Stimulated activated naive CD8-positive, alpha-beta T cell treated with anti-CD3 and anti-CD28 coated beads, Interleukin-15, amount 100 ng/mL, for 72 hours (primary cell): ENCODE data around the gene NIPAL3.
"Not testable (repeated sequence)": the region's sequence is repeated elsewhere in the genome, so short reads cannot be mapped to it uniquely, and the experiment has no call there.

Experiments used
- ATAC-seq: fragments of 150-1000 bp; cut with Tn5 transposase; 2 replicates; pipeline ENCODE4 v1.10.0; 2021; ENCODE audit warnings: mild to moderate bottlenecking, moderate library complexity
- DNase-seq, 2 donors: peaks; one replicate each; pipeline ENCODE4 v3.0.0; 2021 to 2022
- H3K27ac Mint-ChIP-seq, 2 donors: one replicate each; pipeline ENCODE4 v1.8.0; 2022; ENCODE audit warnings: mild to moderate bottlenecking in 2 of 2, mixed read lengths in 2 of 2, moderate library complexity in 2 of 2
- H3K27me3 Mint-ChIP-seq: one replicate; pipeline ENCODE4 v1.8.0; 2022; ENCODE audit warnings: mixed read lengths
- H3K4me1 Mint-ChIP-seq: one replicate; pipeline ENCODE4 v1.8.0; 2022; ENCODE audit warnings: mild to moderate bottlenecking, mixed read lengths
- H3K4me3 Mint-ChIP-seq, 2 donors: one replicate each; pipeline ENCODE4 v1.8.0; 2022; ENCODE audit warnings: mild to moderate bottlenecking in 2 of 2, mixed read lengths in 2 of 2, moderate library complexity in 1 of 2
- H3K9me3 Mint-ChIP-seq, 2 donors: one replicate each; pipeline ENCODE4 v1.8.0; 2022; ENCODE audit warnings: mixed read lengths in 2 of 2

The NIPAL3 gene

DNA sequence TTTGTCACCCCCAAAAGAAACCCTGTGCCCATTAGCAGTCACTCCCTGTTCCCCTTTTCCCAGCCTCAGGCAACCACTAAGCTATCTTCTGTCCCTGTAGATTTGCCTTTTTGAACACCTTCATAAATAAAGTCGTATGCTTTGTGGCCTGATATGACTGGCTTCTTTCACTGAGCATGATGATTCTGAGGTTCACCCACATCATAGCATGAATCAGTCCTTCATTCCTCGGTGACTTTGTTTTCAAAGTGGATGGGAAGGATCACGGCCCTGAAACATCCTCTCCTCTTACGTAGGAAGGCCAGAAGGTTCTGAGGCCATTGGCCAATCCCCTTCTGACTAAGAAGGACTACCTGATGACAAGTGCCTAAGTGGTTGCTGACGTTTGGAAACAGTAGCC is 39.1 kb downstream of the NIPAL3 start:
- ATAC-seq (no peak), DNase-seq (no peak)
- H3K27me3 Mint-ChIP-seq: no peaks in the 10 kb centered on the region
- H3K4me1 Mint-ChIP-seq: peaks cover 4% of the 10 kb centered on the region
- H3K27ac Mint-ChIP-seq: no peak overlapping the region
- no peaks in the 10 kb centered on the region for H3K9me3 Mint-ChIP-seq
- H3K4me3 Mint-ChIP-seq: no peak overlapping the region

DNA sequence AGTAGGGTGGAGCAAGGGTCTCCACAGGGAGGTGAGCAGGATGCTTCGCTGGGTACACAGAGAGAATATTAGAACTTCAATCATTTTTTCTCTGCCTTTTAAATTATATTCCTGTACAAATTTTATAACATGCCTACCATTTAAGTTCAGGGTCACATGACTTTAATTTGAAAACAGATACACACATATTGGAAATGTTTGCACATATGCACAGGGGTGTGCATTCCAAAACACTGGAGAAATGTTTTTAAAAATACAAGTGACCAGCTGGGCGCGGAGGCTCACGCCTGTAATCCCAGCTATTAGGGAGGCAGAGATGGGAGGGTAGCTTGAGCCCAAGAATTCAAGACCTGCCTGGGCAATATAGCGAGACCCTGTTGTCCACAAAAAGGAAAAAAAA is 39.7 kb downstream of the NIPAL3 start:
- peaks cover 0 to 3% of the 10 kb centered on the region in 2 donors for H3K9me3 Mint-ChIP-seq
- ATAC-seq: no peak
- no peak for DNase-seq
- H3K4me3 Mint-ChIP-seq: no peak overlapping the region
- peaks cover 5% of the 10 kb centered on the region for H3K4me1 Mint-ChIP-seq
- no peaks in the 10 kb centered on the region for H3K27me3 Mint-ChIP-seq
- no peak overlapping the region for H3K27ac Mint-ChIP-seq

DNA sequence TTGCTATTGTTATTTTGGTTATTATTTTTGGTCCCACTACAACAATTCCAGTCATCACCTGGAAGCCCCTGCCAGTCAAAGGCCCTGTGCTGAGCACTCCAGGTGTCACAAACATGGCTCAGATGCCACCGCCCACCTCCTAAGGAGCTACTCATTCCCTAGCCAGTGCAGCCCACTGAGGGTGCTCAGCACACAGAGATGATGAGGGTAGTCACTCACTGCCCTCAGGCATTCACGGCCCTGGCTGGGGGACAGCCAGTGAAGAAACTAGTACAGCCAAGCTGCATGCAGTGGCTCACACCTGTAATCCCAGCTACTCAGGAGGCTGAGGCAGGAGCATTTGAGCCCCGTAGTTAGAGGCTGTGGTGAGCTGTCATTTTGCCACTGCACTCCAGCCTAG is 42.3 kb downstream of the NIPAL3 start:
- ATAC-seq (no peak), DNase-seq (no peak)
- Mint-ChIP-seq H3K9me3 (peaks cover 8 to 17% of the 10 kb centered on the region in 2 donors), H3K4me3 (no peak overlapping the region), H3K27ac (no peak overlapping the region), H3K4me1 (peaks cover 6% of the 10 kb centered on the region), H3K27me3 (no peaks in the 10 kb centered on the region)

DNA sequence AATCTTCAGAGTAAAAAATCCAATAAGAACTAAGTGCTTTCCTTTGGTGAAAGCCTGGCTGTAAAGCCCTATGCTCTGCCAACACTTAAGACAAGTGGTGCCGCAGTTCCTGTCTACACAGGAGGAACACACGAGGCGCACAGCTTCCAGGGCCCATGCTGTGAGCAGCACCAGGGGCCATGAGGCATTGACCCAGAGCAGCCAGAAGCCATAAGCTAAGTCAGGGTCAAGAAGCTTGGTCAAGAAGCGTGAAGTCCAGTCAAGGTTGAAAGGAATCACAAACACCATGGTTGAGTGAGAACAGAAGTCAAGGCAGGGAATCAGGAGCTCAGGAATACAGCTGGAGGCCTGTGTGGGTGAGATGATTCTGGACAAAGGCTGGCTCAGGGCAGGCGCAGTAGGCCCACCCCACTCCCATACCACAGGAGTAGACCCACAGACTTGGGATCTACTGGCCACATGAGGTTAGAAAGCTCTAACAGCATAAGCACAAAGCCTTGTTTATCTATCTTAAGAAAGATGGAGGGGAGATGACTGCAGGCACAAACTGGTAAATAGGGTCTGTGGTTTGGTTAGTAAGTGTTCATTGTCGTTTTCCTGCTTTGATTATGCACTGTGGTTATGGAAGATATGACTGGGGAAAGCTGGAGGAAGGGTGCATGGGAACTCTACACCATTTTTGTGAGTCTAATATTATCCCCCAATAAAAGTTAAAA is 44.1 kb downstream of the NIPAL3 start:
- Mint-ChIP-seq H3K4me3 (no peak overlapping the region), H3K27ac (peak overlapping the region in 1 of 2 donors; percentile 29), H3K9me3 (peaks cover 8 to 17% of the 10 kb centered on the region in 2 donors), H3K27me3 (no peaks in the 10 kb centered on the region), H3K4me1 (peaks cover 22% of the 10 kb centered on the region)
- ATAC-seq: no peak
- no peak for DNase-seq

DNA sequence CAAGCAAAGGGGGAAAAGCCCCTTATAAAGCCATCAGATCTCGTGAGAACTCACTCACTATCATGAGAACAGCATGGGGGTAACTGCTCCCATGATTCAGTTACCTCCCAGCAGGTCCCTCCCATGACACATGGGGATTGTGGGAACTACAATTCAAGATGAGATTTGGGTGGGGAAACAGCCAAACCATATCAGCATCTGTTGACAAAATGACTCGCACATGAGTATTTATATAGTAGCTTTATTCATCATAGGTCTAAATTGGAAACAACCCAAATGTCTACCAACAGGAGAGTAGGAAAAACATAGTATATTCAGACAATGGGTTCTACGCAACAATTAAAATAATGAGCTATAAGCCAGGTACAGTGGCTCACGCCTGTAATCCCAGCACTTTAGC is 46.5 kb downstream of the NIPAL3 start:
- Mint-ChIP-seq H3K4me1 (peaks cover 27% of the 10 kb centered on the region), H3K9me3 (peaks cover 8 to 17% of the 10 kb centered on the region in 2 donors)
- not testable (repeated sequence) for ATAC-seq, H3K4me3 Mint-ChIP-seq, H3K27me3 Mint-ChIP-seq, DNase-seq, H3K27ac Mint-ChIP-seq

DNA sequence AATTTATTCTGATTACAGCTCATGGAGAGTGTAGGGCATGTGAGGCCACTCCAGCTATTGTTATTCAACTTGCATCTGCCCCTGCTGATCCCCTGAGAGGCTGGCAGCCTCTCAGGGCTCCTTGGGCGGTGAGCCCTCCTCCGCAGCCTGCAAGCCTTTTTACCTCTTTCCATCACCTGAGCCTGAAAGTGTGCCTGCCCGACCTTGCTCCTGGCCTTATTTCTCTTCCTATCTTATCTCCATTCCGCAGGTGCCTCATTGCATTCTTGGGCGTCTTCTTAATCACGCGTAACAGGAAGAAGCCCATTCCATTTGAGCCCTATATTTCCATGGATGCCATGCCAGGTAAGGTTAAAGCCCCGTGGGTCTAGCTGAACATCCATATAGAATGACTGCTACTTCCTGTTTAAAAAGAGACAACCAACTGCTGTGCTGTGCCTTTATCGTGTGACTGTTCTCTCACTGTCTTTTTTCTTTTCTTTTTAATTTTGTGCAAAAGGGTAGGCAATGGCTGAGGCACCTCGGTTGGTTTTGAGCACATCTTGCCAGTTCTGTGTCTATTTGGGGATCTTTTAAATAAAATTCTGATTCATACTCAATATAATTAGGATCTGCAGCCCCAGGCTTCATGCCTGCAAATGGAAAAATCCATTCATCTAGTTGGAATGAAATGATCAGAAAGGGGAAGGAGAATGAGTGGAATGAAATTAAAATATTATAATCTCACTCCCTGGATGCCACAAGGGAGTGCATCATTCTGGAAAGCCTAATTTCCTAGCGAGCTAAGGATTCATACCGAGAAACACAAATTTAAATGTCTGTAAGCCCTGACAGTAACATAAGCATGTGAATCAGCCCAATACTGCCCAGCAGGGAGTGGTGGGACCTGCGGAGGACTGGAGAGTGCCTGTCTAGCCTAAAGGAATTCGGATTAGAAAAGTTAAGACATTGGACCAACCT is 48.5 kb downstream of the NIPAL3 start:
- Mint-ChIP-seq H3K27me3 (no peaks in the 10 kb centered on the region), H3K4me1 (peaks cover 35% of the 10 kb centered on the region), H3K27ac (peak overlapping the region; percentile 82 to 92), H3K9me3 (peaks cover 8 to 17% of the 10 kb centered on the region in 2 donors), H3K4me3 (no peak overlapping the region)
- ATAC-seq: no peak
- DNase-seq: no peak

DNA sequence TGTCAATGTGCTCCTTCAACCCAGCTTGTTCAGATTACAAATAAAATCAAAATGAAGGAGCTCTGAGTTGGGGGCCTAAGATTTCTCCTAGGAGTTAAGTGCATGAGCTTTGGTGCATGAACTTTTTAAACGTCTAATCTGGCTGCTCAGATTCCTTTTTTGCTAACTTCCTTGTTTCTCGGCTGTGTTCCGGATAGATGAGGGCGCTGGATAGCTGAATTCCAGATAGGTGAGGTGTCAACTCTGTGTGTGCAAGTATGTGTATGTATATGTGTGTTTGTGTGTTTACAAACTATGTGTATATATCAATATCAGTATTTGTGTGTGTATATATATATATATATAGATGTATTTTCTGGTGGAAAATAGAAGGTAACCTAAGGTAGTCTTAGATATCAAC is 49.5 kb downstream of the NIPAL3 start:
- H3K27ac Mint-ChIP-seq: peak overlapping the region in 1 of 2 donors; percentile 23
- ATAC-seq: no peak
- H3K4me3 Mint-ChIP-seq: no peak overlapping the region
- no peak for DNase-seq
- peaks cover 31% of the 10 kb centered on the region for H3K4me1 Mint-ChIP-seq
- no peaks in the 10 kb centered on the region for H3K27me3 Mint-ChIP-seq
- H3K9me3 Mint-ChIP-seq: peaks cover 8 to 15% of the 10 kb centered on the region in 2 donors

DNA sequence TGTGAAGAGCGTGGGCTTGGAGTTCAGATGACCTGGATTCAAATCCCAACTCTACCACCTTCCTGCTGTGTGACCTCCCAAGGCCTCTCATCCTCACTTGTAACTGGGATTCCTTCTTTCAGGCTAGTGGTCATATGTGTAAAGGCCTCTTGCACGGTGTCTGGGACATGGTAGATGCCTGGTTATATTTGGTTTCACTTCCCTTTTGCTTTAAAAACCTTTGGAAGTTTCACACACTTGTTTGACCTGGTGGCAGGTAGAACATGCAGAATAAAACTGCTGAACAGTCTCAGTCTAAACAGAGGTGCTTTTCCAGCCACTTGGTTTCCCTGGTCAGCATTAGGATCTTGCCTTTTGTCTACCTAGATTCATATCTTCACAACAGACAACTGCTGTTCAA is 50.0 kb downstream of the NIPAL3 start:
- Mint-ChIP-seq H3K9me3 (peaks cover 8 to 10% of the 10 kb centered on the region in 2 donors), H3K4me1 (peaks cover 31% of the 10 kb centered on the region), H3K27ac (peak overlapping the region in 1 of 2 donors; percentile 31), H3K4me3 (no peak overlapping the region), H3K27me3 (no peaks in the 10 kb centered on the region)
- no peak for DNase-seq
- no peak for ATAC-seq

DNA sequence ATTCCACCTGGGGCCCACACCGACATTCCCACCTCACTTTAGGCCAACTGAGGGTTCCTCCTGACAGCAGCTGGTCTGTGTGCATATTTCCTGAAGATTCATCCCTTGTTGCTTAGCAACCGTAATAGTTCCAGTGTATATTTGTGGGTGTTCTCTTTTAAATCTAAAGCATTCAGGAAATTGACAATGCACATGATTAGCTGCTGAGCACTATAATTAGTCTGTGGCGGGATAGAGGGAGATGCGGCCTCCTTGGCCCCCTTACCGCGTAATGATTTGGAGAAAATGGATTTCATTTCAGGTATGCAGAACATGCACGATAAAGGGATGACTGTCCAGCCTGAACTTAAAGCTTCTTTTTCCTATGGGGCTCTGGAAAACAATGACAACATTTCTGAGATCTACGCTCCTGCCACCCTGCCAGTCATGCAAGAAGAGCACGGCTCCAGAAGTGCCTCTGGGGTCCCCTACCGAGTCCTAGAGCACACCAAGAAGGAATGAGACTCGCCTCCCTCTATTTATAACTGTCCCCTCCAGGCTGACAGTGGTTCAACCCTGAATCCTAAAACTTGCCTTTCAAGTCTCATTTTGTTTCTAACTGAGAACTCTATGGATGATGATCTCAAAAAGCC is 53.2 kb downstream of the NIPAL3 start:
- Mint-ChIP-seq H3K4me3 (no peak overlapping the region), H3K4me1 (peaks cover 21% of the 10 kb centered on the region), H3K9me3 (no peaks in the 10 kb centered on the region), H3K27me3 (no peaks in the 10 kb centered on the region), H3K27ac (no peak overlapping the region)
- no peak for DNase-seq
- ATAC-seq: no peak

DNA sequence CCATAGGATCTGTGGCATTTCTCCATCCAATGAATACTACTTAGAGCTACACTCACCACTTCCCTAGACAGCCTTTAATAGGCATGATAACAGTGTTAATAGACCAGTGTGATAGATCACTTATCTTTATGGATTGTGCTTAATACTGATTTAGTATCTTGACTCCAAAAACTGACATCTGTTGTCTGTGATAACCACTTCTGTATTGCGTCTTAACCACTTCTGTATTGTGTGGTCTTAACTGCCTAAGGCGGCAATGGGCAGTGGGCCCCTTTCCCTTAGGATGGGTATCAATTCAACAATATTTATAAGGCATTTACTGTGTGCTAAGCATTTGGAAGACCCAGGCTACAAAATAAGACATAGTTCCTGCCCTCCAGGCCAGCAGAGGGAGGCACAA is 55.0 kb downstream of the NIPAL3 start:
- H3K4me1 Mint-ChIP-seq: peaks cover 10% of the 10 kb centered on the region
- ATAC-seq (no peak), DNase-seq (no peak)
- H3K4me3 Mint-ChIP-seq: no peak overlapping the region
- no peaks in the 10 kb centered on the region for H3K27me3 Mint-ChIP-seq
- no peaks in the 10 kb centered on the region for H3K9me3 Mint-ChIP-seq
- H3K27ac Mint-ChIP-seq: no peak overlapping the region

DNA sequence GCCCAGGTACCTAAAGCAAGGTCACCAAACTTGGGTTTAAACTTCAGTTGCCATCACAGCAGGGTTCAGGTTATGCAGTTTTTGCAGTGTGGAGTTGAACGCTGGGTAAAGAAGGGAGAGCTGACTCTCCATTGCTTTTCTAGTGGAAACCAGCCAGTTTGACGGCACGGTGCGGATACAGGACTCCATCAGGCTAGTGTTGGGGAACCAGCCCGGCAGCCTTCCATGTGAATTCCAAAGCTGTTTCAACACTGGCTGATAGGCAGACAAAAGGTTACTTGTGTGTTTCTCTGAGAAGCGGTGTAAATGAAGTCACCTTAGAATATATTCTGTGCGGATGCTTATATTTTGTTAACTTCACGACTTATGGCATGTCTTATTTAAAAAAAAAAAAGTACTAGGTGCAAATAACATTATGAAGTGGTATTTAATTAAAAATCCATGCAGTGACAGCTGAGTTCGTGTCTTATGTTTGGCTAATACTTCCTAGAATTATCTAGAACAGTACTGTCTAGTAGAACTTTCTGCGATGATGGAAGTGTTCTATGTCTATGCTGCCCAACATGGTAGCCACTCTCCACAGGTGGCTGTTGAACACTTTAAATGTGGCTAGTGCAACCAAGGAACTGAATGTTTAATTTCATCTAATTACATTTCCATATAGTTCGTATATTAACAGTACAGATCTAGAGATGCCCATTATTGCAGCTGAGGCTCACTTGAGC is 57.1 kb downstream of the NIPAL3 start:
- DNase-seq (no peak), ATAC-seq (no peak)
- Mint-ChIP-seq H3K9me3 (no peaks in the 10 kb centered on the region), H3K4me1 (peaks cover 25% of the 10 kb centered on the region), H3K27ac (peak overlapping the region in 1 of 2 donors; percentile 16), H3K4me3 (no peak overlapping the region), H3K27me3 (no peaks in the 10 kb centered on the region)

DNA sequence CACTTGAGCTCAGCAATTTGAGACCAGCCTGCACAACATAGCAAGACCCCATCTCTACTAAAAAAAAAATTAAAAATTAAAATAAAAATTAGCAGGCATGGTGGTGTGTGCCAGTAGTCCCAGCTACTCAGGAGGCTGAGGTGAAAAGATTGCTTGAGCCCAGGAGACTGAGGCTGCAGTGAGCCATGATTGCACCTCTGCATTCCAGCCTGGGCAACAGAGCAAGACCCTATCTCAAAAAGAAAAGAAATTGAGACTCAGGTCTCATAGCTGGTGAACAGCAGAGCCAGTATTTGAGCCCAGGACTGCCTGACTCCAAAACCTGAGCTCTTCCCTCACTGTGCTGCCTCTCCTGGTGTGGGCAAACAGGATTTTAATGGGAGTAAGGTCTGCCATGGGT is 58.6 kb downstream of the NIPAL3 start:
- no peaks in the 10 kb centered on the region for H3K9me3 Mint-ChIP-seq
- DNase-seq (no peak), ATAC-seq (no peak)
- no peak overlapping the region for H3K4me3 Mint-ChIP-seq
- no peak overlapping the region for H3K27ac Mint-ChIP-seq
- no peaks in the 10 kb centered on the region for H3K27me3 Mint-ChIP-seq
- peaks cover 25% of the 10 kb centered on the region for H3K4me1 Mint-ChIP-seq

DNA sequence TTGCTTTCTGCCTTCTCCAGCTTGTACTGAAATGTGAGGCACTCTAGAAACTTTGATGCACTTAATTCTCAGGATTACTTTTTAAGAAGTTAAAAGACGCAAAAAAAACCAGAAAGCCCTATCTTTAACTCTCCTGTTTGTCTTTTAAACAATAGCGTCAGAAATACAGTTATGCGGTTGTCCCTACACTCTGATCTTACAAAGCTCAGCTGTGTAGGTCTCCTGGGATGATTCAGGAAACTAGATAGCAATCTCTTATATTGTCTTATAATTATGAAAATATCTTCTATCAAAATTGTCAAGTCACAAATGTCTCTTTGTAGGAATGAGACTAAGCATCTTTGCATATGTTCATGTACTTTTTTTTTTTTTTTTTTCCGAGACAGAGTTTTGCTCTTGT is 60.1 kb downstream of the NIPAL3 start:
- DNase-seq (no peak), ATAC-seq (no peak)
- no peak overlapping the region for H3K4me3 Mint-ChIP-seq
- H3K27ac Mint-ChIP-seq: no peak overlapping the region
- no peaks in the 10 kb centered on the region for H3K9me3 Mint-ChIP-seq
- H3K4me1 Mint-ChIP-seq: peaks cover 33% of the 10 kb centered on the region
- no peaks in the 10 kb centered on the region for H3K27me3 Mint-ChIP-seq

DNA sequence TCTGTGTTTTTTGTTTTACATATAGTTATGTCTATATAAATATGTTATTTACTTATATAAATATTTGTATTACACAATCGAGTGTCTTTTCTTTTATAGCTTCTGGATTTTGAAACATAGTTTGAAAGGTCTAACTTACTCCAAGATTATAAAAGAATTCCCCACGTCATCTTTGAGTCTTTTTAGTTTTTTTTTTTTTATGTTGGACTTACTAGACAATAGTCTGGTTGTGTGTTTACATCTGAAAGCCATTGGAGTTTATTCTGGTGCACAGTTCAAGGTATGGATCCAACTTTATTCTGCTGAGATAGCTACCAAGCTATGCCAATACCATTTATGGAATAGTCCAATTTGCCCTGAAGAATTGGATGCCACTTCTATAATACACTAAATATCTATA is 61.0 kb downstream of the NIPAL3 start:
- Mint-ChIP-seq H3K4me3 (peak overlapping the region in 1 of 2 donors; percentile 10), H3K27ac (peak overlapping the region in 1 of 2 donors; percentile 31), H3K9me3 (no peaks in the 10 kb centered on the region), H3K27me3 (no peaks in the 10 kb centered on the region), H3K4me1 (peaks cover 42% of the 10 kb centered on the region)
- ATAC-seq: no peak
- DNase-seq: no peak

DNA sequence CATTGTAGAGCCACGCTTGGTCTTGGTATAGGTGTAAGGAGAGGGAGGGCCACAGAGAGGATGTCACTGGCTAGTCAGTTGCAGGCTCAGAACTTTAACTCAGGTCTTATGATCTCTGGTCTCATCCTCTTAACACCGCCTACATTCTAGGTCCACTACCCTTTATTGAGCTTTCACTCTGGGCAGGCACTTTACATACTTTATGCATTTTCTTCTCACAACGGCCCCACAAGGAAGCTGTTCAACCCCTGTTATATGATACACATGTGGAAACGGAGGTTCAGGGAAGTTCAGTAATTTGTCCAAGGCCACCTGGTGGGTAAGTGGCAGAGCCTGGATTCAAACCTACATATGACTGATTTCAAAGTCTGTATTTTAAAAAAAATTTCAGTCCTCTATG is 61.7 kb downstream of the NIPAL3 start:
- Mint-ChIP-seq H3K27me3 (no peaks in the 10 kb centered on the region), H3K4me3 (no peak overlapping the region), H3K4me1 (peaks cover 49% of the 10 kb centered on the region), H3K27ac (no peak overlapping the region), H3K9me3 (no peaks in the 10 kb centered on the region)
- ATAC-seq (no peak), DNase-seq (no peak)
